Lung (tissue), 12 donors: Measurements from ENCODE around the gene ZBTB37. TPM values are rescaled to one million over a fixed set of nuclear protein-coding genes. Genes with fewer than 3 reads are reported as not detected.

Source experiments
- ATAC-seq: fragments of 200-7000 bp; cut with Tn5 transposase; one replicate; pipeline ENCODE4 v1.9.1; 2020; ENCODE audit warnings: moderate number of reproducible peaks; ENCODE audit not compliant: insufficient read depth, low FRiP score
- DNase-seq, 3 donors: peaks; one replicate each; pipeline ENCODE4 v3.0.0-alpha.2; 2013 to 2017
- H3K27ac ChIP-seq, 2 donors: one replicate each; pipeline ENCODE4 v1.5.1; 2013; ENCODE audit warnings: mild to moderate bottlenecking in 2 of 2, moderate library complexity in 2 of 2, control low read depth in 1 of 2, inconsistent platforms in 1 of 2, low read depth in 1 of 2, low read length in 1 of 2
- H3K27me3 ChIP-seq, 3 donors: one replicate each; pipeline ENCODE4 v1.5.1; 2013; ENCODE audit warnings: low read length in 2 of 3; ENCODE audit not compliant: control insufficient read depth in 3 of 3, insufficient read depth in 3 of 3
- H3K36me3 ChIP-seq, 4 donors: one replicate each; pipeline ENCODE4 v1.5.1; 2013; ENCODE audit warnings: low read length in 4 of 4, mild to moderate bottlenecking in 1 of 4, moderate library complexity in 1 of 4; ENCODE audit not compliant: control insufficient read depth in 4 of 4, insufficient read depth in 4 of 4
- H3K4me1 ChIP-seq, 5 donors: one replicate each; pipeline ENCODE4 v1.5.1; 2013; ENCODE audit warnings: low read length in 5 of 5, mild to moderate bottlenecking in 2 of 5, moderate library complexity in 1 of 5; ENCODE audit not compliant: control insufficient read depth in 5 of 5, insufficient read depth in 5 of 5
- H3K4me3 ChIP-seq: one replicate; pipeline ENCODE4 v1.5.1; 2013; ENCODE audit warnings: mild to moderate bottlenecking, control low read depth, moderate library complexity
- H3K9ac ChIP-seq, 2 donors: one replicate each; pipeline ENCODE4 v1.5.1; 2013; ENCODE audit warnings: low read length in 2 of 2, control low read depth in 1 of 2; ENCODE audit not compliant: insufficient read depth in 1 of 2
- H3K9me3 ChIP-seq, 4 donors: one replicate each; pipeline ENCODE4 v1.5.1; 2013; ENCODE audit warnings: low read length in 3 of 4, mild to moderate bottlenecking in 1 of 4, moderate library complexity in 1 of 4; ENCODE audit not compliant: control insufficient read depth in 4 of 4, insufficient read depth in 3 of 4
- WGBS, 2 donors: extraction: QIAGEN DNeasy Blood & Tissue Kit; methylation state at CpG; one replicate each; pipeline ENCODE4 v1.1.7; 2013; 5-methylcytosine and 5-hydroxymethylcytosine counted together
- polyA plus RNA-seq, 2 donors: library from polyadenylated mRNA; stranded (reverse); fragments of 200-250 nt; gene quantifications; one replicate each; pipeline ENCODE4 v1.2.1, GENCODE V29; 2013
- total RNA-seq, 2 donors: library from RNA; depleted of rRNA in 1 of 2; stranded (reverse); fragments of >200 nt in 1 of 2; gene quantifications; one replicate each; pipeline ENCODE4 v1.2.1, GENCODE V29; 2014 to 2021
- TF ChIP-seq, protein P1 (sequence below): IDR thresholded peaks from 2 replicates; pipeline ENCODE4 v1.5.1; 2012; ENCODE audit warnings: mild to moderate bottlenecking; ENCODE audit errors: control extremely low read depth, extremely low read depth
- donor health status: control.
- donor health status: control.
- donor health status: Bipolar disorder and iron deficiency.
- donor health status: healthy.
- donor health status: DM: yes; HTN: yes; CAD: no.

Gene ZBTB37
- total and polyA plus RNA-seq, 4 donors, result 1.6 to 29.8 (median 7.3) TPM

DNA sequence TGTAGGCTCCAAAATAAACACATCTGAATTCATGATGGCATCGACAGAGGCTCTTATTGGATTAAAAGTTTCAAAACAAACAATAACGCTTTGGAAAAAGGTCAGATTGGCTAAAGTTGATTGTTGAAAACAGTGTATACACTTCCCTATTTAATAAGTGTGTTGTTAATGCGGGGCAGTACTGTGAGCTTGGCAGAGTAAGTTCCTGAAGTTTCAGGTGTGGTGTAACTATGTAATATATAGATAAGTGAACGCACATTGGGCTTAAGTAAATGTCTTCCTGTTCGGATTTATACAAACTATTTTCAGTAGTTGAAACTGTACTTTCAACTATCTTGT, 810 bp downstream of the ZBTB37 start:
- Histone ChIP-seq H3K4me3 (peak overlapping the region; percentile 77), H3K4me1 (peaks cover 7 to 37% (median 14%) of the 10 kb centered on the region in 5 donors), H3K9ac (peak overlapping the region; percentile 39 to 90), H3K27me3 (no peaks in the 10 kb centered on the region), H3K36me3 (peaks cover 4 to 47% (median 22%) of the 10 kb centered on the region in 4 donors), H3K27ac (peak overlapping the region; percentile 90 to 99), H3K9me3 (no peaks in the 10 kb centered on the region)
- ATAC-seq, result no peak
- WGBS, 2 donors, result 1 to 2% methylated on average over 5 of the region's 5 CpGs
- TF ChIP-seq, protein P1, sequence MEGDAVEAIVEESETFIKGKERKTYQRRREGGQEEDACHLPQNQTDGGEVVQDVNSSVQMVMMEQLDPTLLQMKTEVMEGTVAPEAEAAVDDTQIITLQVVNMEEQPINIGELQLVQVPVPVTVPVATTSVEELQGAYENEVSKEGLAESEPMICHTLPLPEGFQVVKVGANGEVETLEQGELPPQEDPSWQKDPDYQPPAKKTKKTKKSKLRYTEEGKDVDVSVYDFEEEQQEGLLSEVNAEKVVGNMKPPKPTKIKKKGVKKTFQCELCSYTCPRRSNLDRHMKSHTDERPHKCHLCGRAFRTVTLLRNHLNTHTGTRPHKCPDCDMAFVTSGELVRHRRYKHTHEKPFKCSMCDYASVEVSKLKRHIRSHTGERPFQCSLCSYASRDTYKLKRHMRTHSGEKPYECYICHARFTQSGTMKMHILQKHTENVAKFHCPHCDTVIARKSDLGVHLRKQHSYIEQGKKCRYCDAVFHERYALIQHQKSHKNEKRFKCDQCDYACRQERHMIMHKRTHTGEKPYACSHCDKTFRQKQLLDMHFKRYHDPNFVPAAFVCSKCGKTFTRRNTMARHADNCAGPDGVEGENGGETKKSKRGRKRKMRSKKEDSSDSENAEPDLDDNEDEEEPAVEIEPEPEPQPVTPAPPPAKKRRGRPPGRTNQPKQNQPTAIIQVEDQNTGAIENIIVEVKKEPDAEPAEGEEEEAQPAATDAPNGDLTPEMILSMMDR, result no peak
- DNase-seq, result no peak

DNA sequence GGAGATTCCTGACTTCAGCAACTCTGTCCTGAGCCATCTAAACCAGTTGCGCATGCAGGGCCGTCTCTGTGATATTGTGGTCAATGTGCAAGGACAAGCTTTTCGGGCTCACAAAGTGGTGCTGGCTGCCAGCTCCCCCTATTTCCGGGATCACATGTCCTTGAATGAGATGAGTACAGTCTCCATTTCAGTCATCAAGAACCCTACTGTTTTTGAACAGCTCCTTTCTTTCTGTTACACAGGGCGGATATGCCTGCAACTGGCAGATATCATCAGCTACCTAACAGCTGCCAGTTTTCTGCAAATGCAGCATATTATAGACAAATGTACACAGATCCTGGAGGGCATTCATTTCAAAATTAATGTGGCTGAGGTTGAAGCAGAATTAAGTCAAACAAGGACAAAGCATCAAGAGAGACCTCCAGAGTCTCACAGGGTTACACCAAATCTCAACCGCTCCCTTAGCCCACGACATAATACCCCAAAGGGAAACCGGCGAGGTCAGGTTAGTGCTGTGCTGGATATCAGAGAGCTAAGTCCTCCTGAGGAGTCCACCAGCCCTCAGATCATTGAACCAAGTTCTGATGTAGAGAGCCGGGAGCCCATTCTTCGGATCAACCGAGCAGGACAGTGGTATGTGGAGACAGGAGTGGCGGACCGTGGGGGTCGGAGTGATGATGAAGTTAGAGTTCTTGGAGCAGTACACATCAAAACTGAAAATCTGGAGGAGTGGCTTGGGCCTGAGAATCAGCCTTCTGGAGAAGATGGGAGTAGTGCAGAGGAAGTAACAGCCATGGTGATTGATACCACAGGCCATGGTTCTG, 2.3 kb downstream of the ZBTB37 start:
- peaks cover 7 to 27% (median 12%) of the 10 kb centered on the region in 5 donors for H3K4me1 ChIP-seq

DNA sequence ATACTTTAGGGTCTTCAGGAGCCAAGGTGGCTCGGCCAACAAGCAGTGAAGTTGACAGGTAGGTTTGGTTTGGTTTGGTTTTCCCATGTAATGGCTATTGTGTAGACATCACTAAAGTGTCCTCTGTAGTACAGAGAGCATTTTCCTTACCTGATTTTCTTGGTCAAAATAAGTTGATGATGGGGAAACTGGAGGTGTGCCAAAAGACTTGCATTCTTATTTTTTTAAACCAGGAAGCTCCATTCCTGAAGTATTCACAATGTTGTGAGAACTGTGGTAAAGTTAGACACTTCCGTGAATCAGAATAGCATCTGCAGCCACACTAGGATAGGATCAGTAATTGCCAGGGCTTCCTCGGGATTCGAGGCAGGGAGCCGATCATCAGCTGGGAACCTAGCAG, 2.9 kb downstream of the ZBTB37 start:
- WGBS, 2 donors, result 72 to 77% methylated on average over 5 of the region's 5 CpGs
- H3K27ac ChIP-seq, result peak overlapping the region in 1 of 2 donors; percentile 73
- no peaks in the 10 kb centered on the region for H3K27me3 ChIP-seq
- H3K9me3 ChIP-seq, result no peaks in the 10 kb centered on the region
- H3K36me3 ChIP-seq, result peaks cover 6 to 38% (median 17%) of the 10 kb centered on the region in 4 donors
- TF ChIP-seq, protein P1, result no peak
- H3K9ac ChIP-seq, result peak overlapping the region in 1 of 2 donors; percentile 20
- ATAC-seq, result no peak
- peaks cover 4 to 21% (median 7%) of the 10 kb centered on the region in 5 donors for H3K4me1 ChIP-seq
- H3K4me3 ChIP-seq, result no peak overlapping the region
- no peak for DNase-seq

More for the DNA sequence above, 2.3 kb downstream of the ZBTB37 start:
- DNase-seq (peak in 1 of 3 donors; percentile 35), ATAC-seq (no peak)
- Histone ChIP-seq H3K9ac (no peak overlapping the region), H3K27me3 (no peaks in the 10 kb centered on the region), H3K36me3 (peaks cover 2 to 41% (median 19%) of the 10 kb centered on the region in 4 donors), H3K9me3 (no peaks in the 10 kb centered on the region), H3K27ac (peak overlapping the region in 1 of 2 donors; percentile 73), H3K4me3 (no peak overlapping the region)
- WGBS, 2 donors, result 64 to 74% methylated on average over 15 of the region's 15 CpGs
- TF ChIP-seq, protein P1, result no peak
